Upper lobe of left lung (tissue), 6 donors: ENCODE results near the gene NDUFA11. TPM values are rescaled to one million over a fixed set of nuclear protein-coding genes. Genes with fewer than 3 reads are reported as not detected.

Experiments used
- ATAC-seq, 2 donors: fragments of 200-7000 bp; cut with Tn5 transposase; one replicate each; pipeline ENCODE4 v1.9.1; 2022; ENCODE audit warnings: mild to moderate bottlenecking in 2 of 2, moderate library complexity in 2 of 2; ENCODE audit not compliant: low FRiP score in 2 of 2
- DNase-seq, 2 donors: peaks; one replicate each; pipeline ENCODE4 v3.0.0-alpha.2; 2019 to 2020
- H3K27ac ChIP-seq, 4 donors: fragments of 200-600 bp; sonication (generic); one replicate each; pipeline ENCODE4 v1.5.1; 2016 to 2019
- H3K27me3 ChIP-seq, 4 donors: fragments of 200-600 bp; sonication (generic); one replicate each; pipeline ENCODE4 v1.5.1; 2017 to 2019
- H3K36me3 ChIP-seq, 4 donors: fragments of 200-600 bp; sonication (generic); one replicate each; pipeline ENCODE4 v1.5.1; 2016 to 2019
- H3K4me1 ChIP-seq, 4 donors: fragments of 200-600 bp; sonication (generic); one replicate each; pipeline ENCODE4 v1.5.1; 2018 to 2019
- H3K4me3 ChIP-seq, 4 donors: fragments of 200-600 bp; sonication (generic); one replicate each; pipeline ENCODE4 v1.5.1; 2017 to 2019; ENCODE audit warnings: mild to moderate bottlenecking in 2 of 4, moderate library complexity in 1 of 4
- H3K9me3 ChIP-seq, 4 donors: fragments of 200-600 bp; sonication (generic); one replicate each; pipeline ENCODE4 v1.5.1; 2018 to 2019
- CTCF ChIP-seq, 6 experiments: fragments of 450-650 bp in 4 of 6; fragments of 200-600 bp in 2 of 6; sonication (generic) in 2 of 6; IDR thresholded peaks; one replicate each; pipeline ENCODE4 v1.5.1; 2016 to 2019; ENCODE audit warnings: antibody characterized with exemption in 6 of 6
- EP300 ChIP-seq, 4 donors: sonication (generic); formaldehyde crosslinking; IDR thresholded peaks; one replicate each; pipeline ENCODE4 v1.5.1; 2017; ENCODE audit warnings: antibody characterized with exemption in 4 of 4, control low read depth in 2 of 4
- POLR2A ChIP-seq, 4 donors: fragments of 450-650 bp; IDR thresholded peaks; one replicate each; pipeline ENCODE4 v1.5.1; 2016 to 2017; ENCODE audit warnings: antibody characterized with exemption in 4 of 4, mild to moderate bottlenecking in 2 of 4
- POLR2AphosphoS5 ChIP-seq, 2 donors: sonication (generic); formaldehyde crosslinking; IDR thresholded peaks; one replicate each; pipeline ENCODE4 v1.5.1; 2017; ENCODE audit warnings: antibody characterized with exemption in 2 of 2
- WGBS, 2 donors: methylation state at CpG; one replicate each; pipeline ENCODE4 v1.1.5; 2017 to 2018; 5-methylcytosine and 5-hydroxymethylcytosine counted together
- total RNA-seq, 6 donors: library from RNA; depleted of rRNA in 4 of 6; stranded (reverse); fragments of >200 nt in 4 of 6; gene quantifications; one replicate each; pipeline versions ENCODE4 v1.1.0 to v1.2.1, GENCODE V29; 2016 to 2021
- donor health status: DM: no; HTN: no; CAD: no; lungs with moderate emphysema.
- donor health status: DM: no; HTN: yes; CAD: no; lungs with severe emphysema.

Gene NDUFA11
- total RNA-seq, 6 donors from 2014 or later = 87.3 to 238 (median 157) TPM

GRCh38 chr19:5895409-5895808 lies 8.2 kb downstream of the NDUFA11 start:
- ATAC-seq (no peak), DNase-seq (no peak)
- H3K36me3 ChIP-seq = peaks cover 11 to 34% (median 28%) of the 10 kb centered on the region in 4 donors
- no peak overlapping the region for H3K27ac ChIP-seq
- peaks cover 0 to 10% (median 0%) of the 10 kb centered on the region in 4 donors for H3K4me1 ChIP-seq
- 88% methylated on average over 14 of the region's 15 CpGs; no CpG with 5 or more reads in 1 of the 2 donors for WGBS, 2 donors
- TF ChIP-seq POLR2A (IDR thresholded peaks at IDR 0.05) (no peak), CTCF (IDR thresholded peaks at IDR 0.05) (no peak), EP300 (IDR thresholded peaks at IDR 0.05) (no peak)
- no peak overlapping the region for H3K4me3 ChIP-seq
- no peaks in the 10 kb centered on the region for H3K9me3 ChIP-seq
- H3K27me3 ChIP-seq = peaks cover 0 to 6% (median 4%) of the 10 kb centered on the region in 4 donors

GRCh38 chr19:5894704-5895349 lies 8.8 kb downstream of the NDUFA11 start:
- Histone ChIP-seq H3K27ac (no peak overlapping the region), H3K4me3 (no peak overlapping the region), H3K36me3 (peaks cover 11 to 29% (median 26%) of the 10 kb centered on the region in 4 donors), H3K4me1 (peaks cover 0 to 10% (median 0%) of the 10 kb centered on the region in 4 donors), H3K27me3 (peaks cover 0 to 6% (median 4%) of the 10 kb centered on the region in 4 donors), H3K9me3 (no peaks in the 10 kb centered on the region)
- DNase-seq = no peak
- 86 to 93% methylated on average over 8 to 28 of the region's 28 CpGs for WGBS, 2 donors
- no peak for TF ChIP-seq POLR2AphosphoS5 (IDR thresholded peaks at IDR 0.05)
- TF ChIP-seq EP300 (IDR thresholded peaks at IDR 0.05) = no peak
- TF ChIP-seq CTCF (IDR thresholded peaks at IDR 0.05) = no peak
- no peak for ATAC-seq

GRCh38 chr19:5893907-5894703 lies 9.5 kb downstream of the NDUFA11 start:
- 78 to 84% methylated on average over 11 to 28 of the region's 28 CpGs for WGBS, 2 donors
- H3K4me3 ChIP-seq = no peak overlapping the region
- peaks cover 11 to 29% (median 26%) of the 10 kb centered on the region in 4 donors for H3K36me3 ChIP-seq
- DNase-seq (peak in 1 of 2 donors; percentile 75), ATAC-seq (no peak)
- H3K27ac ChIP-seq = no peak overlapping the region
- peaks cover 0 to 10% (median 0%) of the 10 kb centered on the region in 4 donors for H3K4me1 ChIP-seq
- TF ChIP-seq EP300 (IDR thresholded peaks at IDR 0.05) = no peak
- no peak for TF ChIP-seq POLR2A (IDR thresholded peaks at IDR 0.05)
- TF ChIP-seq POLR2AphosphoS5 (IDR thresholded peaks at IDR 0.05) = no peak
- no peak for TF ChIP-seq CTCF (IDR thresholded peaks at IDR 0.05)
- peaks cover 0 to 6% (median 4%) of the 10 kb centered on the region in 4 donors for H3K27me3 ChIP-seq
- no peaks in the 10 kb centered on the region for H3K9me3 ChIP-seq

- DNase-seq = no peak
- Histone ChIP-seq H3K9me3 (no peaks in the 10 kb centered on the region), H3K4me1 (peaks cover 0 to 10% (median 0%) of the 10 kb centered on the region in 4 donors), H3K27me3 (peaks cover 0 to 6% (median 4%) of the 10 kb centered on the region in 4 donors), H3K4me3 (no peak overlapping the region), H3K27ac (no peak overlapping the region), H3K36me3 (peaks cover 11 to 29% (median 26%) of the 10 kb centered on the region in 4 donors)
- no peak for ATAC-seq
- no peak for TF ChIP-seq CTCF (IDR thresholded peaks at IDR 0.05)
- no peak for TF ChIP-seq POLR2A (IDR thresholded peaks at IDR 0.05)
- no peak for TF ChIP-seq POLR2AphosphoS5 (IDR thresholded peaks at IDR 0.05)
- no peak for TF ChIP-seq EP300 (IDR thresholded peaks at IDR 0.05)
- WGBS, 2 donors = 82 to 88% methylated on average over 11 to 13 of the region's 13 CpGs
Observed at GRCh38 chr19:5893296-5893903, 10.2 kb downstream of the NDUFA11 start.
